ENCODE data around the gene RAB11FIP4. TPM values are rescaled to one million over a fixed set of nuclear protein-coding genes. Genes with fewer than 3 reads are reported as not detected.

Gene RAB11FIP4
- total and polyA plus RNA-seq, 2 donors from 2014 or later: 10.0 to 32.5 TPM

DNA sequence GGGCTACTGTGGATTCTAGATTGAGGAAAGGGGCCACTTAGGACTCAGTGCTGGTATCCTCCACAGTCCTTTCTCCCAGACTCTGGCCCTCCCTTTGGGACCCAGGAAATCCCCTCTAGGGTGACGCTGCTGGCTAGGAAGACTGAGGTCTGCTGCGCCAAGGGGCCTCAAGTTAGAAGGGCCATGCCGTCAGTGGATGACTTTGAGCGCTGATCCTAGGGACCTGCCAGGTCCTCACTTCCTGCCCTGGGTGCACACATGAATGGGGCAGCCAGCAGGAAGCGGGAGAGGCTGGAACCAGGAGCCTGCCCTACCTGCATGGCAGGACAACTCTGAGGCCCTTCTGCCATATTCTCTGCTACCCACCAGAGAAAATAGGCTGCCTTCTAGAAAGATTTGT is 145.0 kb downstream of the RAB11FIP4 start:
- Histone ChIP-seq H3K4me3 (ENCODE audit: low read length in 3 of 3) (no peak overlapping the region), H3K4me1 (ENCODE audit: control insufficient read depth in 2 of 3, insufficient read depth in 2 of 3, low read depth in 1 of 3, low read length in 3 of 3) (peaks cover 0 to 16% (median 14%) of the 10 kb centered on the region in 3 donors), H3K9ac (ENCODE audit: low read length in 3 of 3) (no peak overlapping the region), H3K9me3 (ENCODE audit: control insufficient read depth in 2 of 3, insufficient read depth in 1 of 3, low read length in 3 of 3) (no peaks in the 10 kb centered on the region), H3K27me3 (ENCODE audit: control insufficient read depth, insufficient read depth, low read length) (no peaks in the 10 kb centered on the region), H3K27ac (ENCODE audit: low read depth in 2 of 2, low read length in 2 of 2) (no peak overlapping the region), H3K36me3 (ENCODE audit: control insufficient read depth in 2 of 3, insufficient read depth in 3 of 3, low read length in 3 of 3) (peaks cover 0 to 10% (median 9%) of the 10 kb centered on the region in 3 donors)
- DNase-seq (no peak), FAIRE-seq (no peak)
- intact Hi-C loops (cut with DNase I): no loop called here
- no peak for TF ChIP-seq CTCF (IDR thresholded peaks at IDR 0.05; ENCODE audit: borderline replicate concordance, extremely low read depth, insufficient read depth)

GRCh38 chr17:31537565-31538011 is 146.1 kb downstream of the RAB11FIP4 start:
- Histone ChIP-seq H3K27ac (ENCODE audit: low read depth in 2 of 2, low read length in 2 of 2) (peak overlapping the region; percentile 23 to 67), H3K9me3 (ENCODE audit: control insufficient read depth in 2 of 3, insufficient read depth in 1 of 3, low read length in 3 of 3) (no peaks in the 10 kb centered on the region), H3K9ac (ENCODE audit: low read length in 3 of 3) (no peak overlapping the region), H3K4me1 (ENCODE audit: control insufficient read depth in 2 of 3, insufficient read depth in 2 of 3, low read depth in 1 of 3, low read length in 3 of 3) (peaks cover 0 to 16% (median 14%) of the 10 kb centered on the region in 3 donors), H3K27me3 (ENCODE audit: control insufficient read depth, insufficient read depth, low read length) (no peaks in the 10 kb centered on the region), H3K4me3 (ENCODE audit: low read length in 3 of 3) (no peak overlapping the region), H3K36me3 (ENCODE audit: control insufficient read depth in 2 of 3, insufficient read depth in 3 of 3, low read length in 3 of 3) (peaks cover 0 to 3% (median 0%) of the 10 kb centered on the region in 3 donors)
- intact Hi-C loops (cut with DNase I): no loop called here
- no peak for TF ChIP-seq CTCF (IDR thresholded peaks at IDR 0.05; ENCODE audit: borderline replicate concordance, extremely low read depth, insufficient read depth)
- FAIRE-seq (no peak), DNase-seq (peak in 4 of 5 donors; percentile 30 to 74 (median 38))

- Histone ChIP-seq H3K36me3 (ENCODE audit: control insufficient read depth in 2 of 3, insufficient read depth in 3 of 3, low read length in 3 of 3) (peaks cover 0 to 3% (median 0%) of the 10 kb centered on the region in 3 donors), H3K9me3 (ENCODE audit: control insufficient read depth in 2 of 3, insufficient read depth in 1 of 3, low read length in 3 of 3) (no peaks in the 10 kb centered on the region), H3K27me3 (ENCODE audit: control insufficient read depth, insufficient read depth, low read length) (no peaks in the 10 kb centered on the region), H3K27ac (ENCODE audit: low read depth in 2 of 2, low read length in 2 of 2) (peak overlapping the region; percentile 23 to 67), H3K4me1 (ENCODE audit: control insufficient read depth in 2 of 3, insufficient read depth in 2 of 3, low read depth in 1 of 3, low read length in 3 of 3) (peaks cover 0 to 16% (median 14%) of the 10 kb centered on the region in 3 donors), H3K9ac (ENCODE audit: low read length in 3 of 3) (no peak overlapping the region), H3K4me3 (ENCODE audit: low read length in 3 of 3) (no peak overlapping the region)
- FAIRE-seq (no peak), DNase-seq (peak; percentile 62 to 77 (median 65))
- TF ChIP-seq CTCF (IDR thresholded peaks at IDR 0.05; ENCODE audit: borderline replicate concordance, extremely low read depth, insufficient read depth): no peak
- intact Hi-C loops (cut with DNase I): no loop called here
Measured at GRCh38 chr17:31538080-31538762, 146.7 kb downstream of the RAB11FIP4 start.

Data from kidney (tissue), 14 donors.